Panc1 (cell line): ENCODE results near the gene SPHK2. TPM values are rescaled to one million over a fixed set of nuclear protein-coding genes. Genes with fewer than 3 reads are reported as not detected.

ENCODE experiments used
- ATAC-seq: fragments of 200-7000 bp; cut with Tn5 transposase; 2 replicates; pipeline ENCODE4 v1.9.1; 2020; ENCODE audit warnings: mild to moderate bottlenecking, moderate library complexity
- BruUV-seq: library from RNA; stranded (reverse); fragments of 400-500 nt; replicated peaks from 2 replicates; lab custom pipeline; 2021; lab: Mats Ljungman, UMichigan
- CTCF ChIA-PET: fragments of 300-600 bp; sonication (Branson Sonifier 250); formaldehyde crosslinking; loops from one replicate; lab custom pipeline; 2022; ENCODE audit warnings: antibody characterized with exemption; lab: Charles Lee
- POLR2A ChIA-PET: fragments of 300-600 bp; sonication (Branson Sonifier 250); formaldehyde crosslinking; loops from one replicate; lab custom pipeline; 2022; ENCODE audit warnings: antibody characterized with exemption; lab: Charles Lee
- DNase-seq: peaks from one replicate; pipeline ENCODE4 v3.0.0-alpha.2; 2010; ENCODE audit warnings: low read depth, low spot score
- H3K27ac ChIP-seq: 2 replicates; pipeline ENCODE4 v1.5.1; 2011; ENCODE audit warnings: mild to moderate bottlenecking, low read length, inconsistent platforms
- H3K27me3 ChIP-seq: fragments of 200-500 bp; sonication (Bioruptor generic); 2 replicates; pipeline ENCODE4 v1.6.0; 2014; ENCODE audit warnings: low read length, inconsistent platforms; ENCODE audit not compliant: control insufficient read depth, insufficient read depth
- H3K36me3 ChIP-seq: fragments of 200-500 bp; sonication (Bioruptor generic); 2 replicates; pipeline ENCODE4 v1.5.1; 2014; ENCODE audit warnings: inconsistent platforms, mild to moderate bottlenecking, low read length, moderate library complexity; ENCODE audit not compliant: control insufficient read depth, insufficient read depth
- H3K4me1 ChIP-seq: 2 replicates; pipeline ENCODE4 v1.5.1; 2011; ENCODE audit warnings: inconsistent platforms, mild to moderate bottlenecking, low read length, moderate library complexity; ENCODE audit not compliant: control insufficient read depth, insufficient read depth
- H3K4me3 ChIP-seq, 2 experiments: 2 replicates each; pipeline ENCODE4 v1.5.1; 2011 to 2012; ENCODE audit warnings: low read depth in 2 of 2, low read length in 2 of 2, mild to moderate bottlenecking in 2 of 2, inconsistent platforms in 1 of 2, moderate library complexity in 1 of 2
- H3K9me3 ChIP-seq: fragments of 200-500 bp; sonication (Bioruptor generic); 2 replicates; pipeline ENCODE4 v1.5.1; 2014; ENCODE audit warnings: low read depth, mild to moderate bottlenecking, inconsistent platforms, low read length, moderate library complexity; ENCODE audit not compliant: control insufficient read depth, insufficient read depth
- POLR2AphosphoS5 ChIP-seq: IDR thresholded peaks from 2 replicates; pipeline ENCODE4 v1.6.1; 2012; ENCODE audit warnings: mild to moderate bottlenecking, low read depth, low read length, moderate library complexity
- REST ChIP-seq, 2 experiments: IDR thresholded peaks; 2 replicates each; pipeline ENCODE4 v1.6.1; 2011 to 2012; ENCODE audit warnings: low read depth in 2 of 2, control low read depth in 1 of 2, low read length in 1 of 2, mild to moderate bottlenecking in 1 of 2, moderate library complexity in 1 of 2; ENCODE audit not compliant: insufficient read depth in 1 of 2
- SIN3A ChIP-seq: IDR thresholded peaks from 2 replicates; pipeline ENCODE4 v1.6.1; 2012; ENCODE audit warnings: low read depth, mild to moderate bottlenecking, low read length, moderate library complexity, borderline replicate concordance; ENCODE audit not compliant: insufficient read depth
- TCF7L2 ChIP-seq: IDR thresholded peaks from 2 replicates; pipeline ENCODE4 v1.6.1; 2011; ENCODE audit warnings: mild to moderate bottlenecking, low read depth, low read length, inconsistent platforms
- in situ Hi-C: cut with HindIII; loops from 2 replicates; pipeline ENCODE4 v1.10.0; 2016; ENCODE audit warnings: low sequenced_read_pairs, low pct_unique_long_range_greater_than_20kb
- intact Hi-C: fragments of 100-400 bp; cut with micrococcal nuclease; formaldehyde crosslinking; loops from one replicate; pipeline ENCODE4 v1.10.0; 2022; ENCODE audit not compliant: unreplicated experiment
- total RNA-seq: library from RNA; stranded (reverse); gene quantifications from one replicate; pipeline ENCODE4 v1.2.1, GENCODE V29; 2021; ENCODE audit not compliant: unreplicated experiment
- TF ChIP-seq, protein P1 (sequence below): fragments of 450-650 bp; IDR thresholded peaks from 2 replicates; pipeline ENCODE4 v1.5.1; 2017; ENCODE audit warnings: mild to moderate bottlenecking

Gene SPHK2
- total RNA-seq, 1 experiment from 2014 or later: 19.5 TPM

GRCh38 chr19:48670699-48671445 is 51.6 kb downstream of the SPHK2 start:
- TF ChIP-seq, protein P1, sequence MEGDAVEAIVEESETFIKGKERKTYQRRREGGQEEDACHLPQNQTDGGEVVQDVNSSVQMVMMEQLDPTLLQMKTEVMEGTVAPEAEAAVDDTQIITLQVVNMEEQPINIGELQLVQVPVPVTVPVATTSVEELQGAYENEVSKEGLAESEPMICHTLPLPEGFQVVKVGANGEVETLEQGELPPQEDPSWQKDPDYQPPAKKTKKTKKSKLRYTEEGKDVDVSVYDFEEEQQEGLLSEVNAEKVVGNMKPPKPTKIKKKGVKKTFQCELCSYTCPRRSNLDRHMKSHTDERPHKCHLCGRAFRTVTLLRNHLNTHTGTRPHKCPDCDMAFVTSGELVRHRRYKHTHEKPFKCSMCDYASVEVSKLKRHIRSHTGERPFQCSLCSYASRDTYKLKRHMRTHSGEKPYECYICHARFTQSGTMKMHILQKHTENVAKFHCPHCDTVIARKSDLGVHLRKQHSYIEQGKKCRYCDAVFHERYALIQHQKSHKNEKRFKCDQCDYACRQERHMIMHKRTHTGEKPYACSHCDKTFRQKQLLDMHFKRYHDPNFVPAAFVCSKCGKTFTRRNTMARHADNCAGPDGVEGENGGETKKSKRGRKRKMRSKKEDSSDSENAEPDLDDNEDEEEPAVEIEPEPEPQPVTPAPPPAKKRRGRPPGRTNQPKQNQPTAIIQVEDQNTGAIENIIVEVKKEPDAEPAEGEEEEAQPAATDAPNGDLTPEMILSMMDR: no peak
- TF ChIP-seq SIN3A (no peak), REST (IDR thresholded peaks at IDR 0.05; ENCODE audit: insufficient read depth in 1 of 2, low read depth in 2 of 2, low read length in 1 of 2) (no peak), POLR2AphosphoS5 (no peak), TCF7L2 (no peak)
- intact Hi-C loops: no loop called here
- Histone ChIP-seq H3K27ac (no peak overlapping the region), H3K27me3 (no peaks in the 10 kb centered on the region), H3K4me3 (no peak overlapping the region), H3K9me3 (no peaks in the 10 kb centered on the region), H3K36me3 (no peaks in the 10 kb centered on the region), H3K4me1 (no peaks in the 10 kb centered on the region)
- ATAC-seq (no peak), DNase-seq (no peak)
- in situ Hi-C loops: no loop called here
- CTCF ChIA-PET: no interaction called here
- POLR2A ChIA-PET: no interaction called here
- BruUV-seq: no TSS peak

DNA sequence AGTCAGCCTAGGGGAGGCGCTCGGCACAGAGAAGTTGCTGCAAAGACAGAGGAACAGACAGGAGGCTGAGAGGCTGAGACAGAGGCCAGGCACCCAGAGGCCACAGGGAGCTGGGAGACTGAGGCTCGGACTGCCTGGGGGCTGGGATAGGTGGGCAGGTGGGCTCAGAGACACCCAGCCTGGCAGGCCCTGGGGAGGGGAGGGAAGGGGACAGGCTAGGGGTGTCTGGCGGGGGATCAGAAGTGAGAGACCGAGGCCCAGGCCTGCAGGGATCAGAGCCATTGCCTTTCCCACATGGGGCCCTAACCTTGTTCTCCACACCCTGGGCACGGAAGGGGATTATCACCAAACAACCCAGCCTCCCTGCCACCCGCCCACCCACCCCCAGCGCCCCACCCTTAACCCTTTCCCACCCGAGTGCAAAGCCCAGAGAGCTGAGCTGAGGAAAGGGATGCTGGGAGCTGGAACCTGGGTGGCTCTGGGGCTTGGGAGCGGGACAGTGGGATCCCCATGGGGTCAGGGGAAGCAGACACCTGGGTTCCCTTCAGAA is 52.2 kb downstream of the SPHK2 start:
- Histone ChIP-seq H3K4me1 (no peaks in the 10 kb centered on the region), H3K4me3 (no peak overlapping the region), H3K27me3 (no peaks in the 10 kb centered on the region), H3K27ac (no peak overlapping the region), H3K36me3 (no peaks in the 10 kb centered on the region), H3K9me3 (no peaks in the 10 kb centered on the region)
- ATAC-seq (no peak), DNase-seq (no peak)
- intact Hi-C loops: no loop called here
- TF ChIP-seq REST (IDR thresholded peaks at IDR 0.05; ENCODE audit: insufficient read depth in 1 of 2, low read depth in 2 of 2, low read length in 1 of 2): no peak
- no peak for TF ChIP-seq POLR2AphosphoS5
- TF ChIP-seq TCF7L2: no peak
- TF ChIP-seq SIN3A: no peak
- CTCF ChIA-PET: no interaction called here
- POLR2A ChIA-PET: no interaction called here
- in situ Hi-C loops: no loop called here
- no TSS peak for BruUV-seq
